ENCODE measurements around the gene MOBP. TPM values are rescaled to one million over a fixed set of nuclear protein-coding genes. Genes with fewer than 3 reads are reported as not detected.

The MOBP gene
- total and polyA plus RNA-seq, 7 donors, result 0.01 to 0.09 TPM; not detected in 5

GRCh38 chr3:39423436-39423970 is 44.0 kb upstream of the MOBP start:
- ATAC-seq, result no peak
- 73 to 79% (median 77%) methylated on average over 1 of the region's 1 CpG for WGBS, 3 donors

DNA sequence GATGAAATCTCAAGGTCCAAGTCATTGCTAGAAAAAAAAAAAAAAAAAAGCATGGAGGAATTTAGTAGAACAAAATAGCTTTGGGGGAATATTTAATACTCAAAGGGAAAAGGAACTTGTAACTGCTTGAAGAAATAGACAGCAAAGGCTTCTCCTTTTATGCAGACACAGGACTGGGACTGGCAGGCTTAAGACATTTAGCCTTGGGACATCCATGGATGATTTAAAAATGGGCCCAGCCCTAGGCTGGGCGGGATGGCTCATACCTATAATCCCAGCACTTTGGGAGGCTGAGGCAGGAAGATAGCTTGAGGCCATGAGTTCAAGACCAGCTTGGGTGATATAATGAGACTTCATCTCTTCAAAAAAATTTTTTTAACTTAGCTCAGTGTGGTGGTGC is 41.2 kb upstream of the MOBP start:
- H3K36me3 ChIP-seq (ENCODE audit: insufficient read depth in 1 of 2, low read depth in 1 of 2), result no peaks in the 10 kb centered on the region
- 0 to 82% (median 53%) methylated on average over 1 of the region's 1 CpG for WGBS, 3 donors
- peaks cover 0 to 2% (median 0%) of the 10 kb centered on the region in 3 donors for H3K27me3 ChIP-seq (ENCODE audit: insufficient read depth in 3 of 3, low read length in 2 of 3)
- no peaks in the 10 kb centered on the region for H3K9me3 ChIP-seq
- H3K27ac ChIP-seq, result no peak overlapping the region
- ATAC-seq, result no peak
- TF ChIP-seq, protein P1, sequence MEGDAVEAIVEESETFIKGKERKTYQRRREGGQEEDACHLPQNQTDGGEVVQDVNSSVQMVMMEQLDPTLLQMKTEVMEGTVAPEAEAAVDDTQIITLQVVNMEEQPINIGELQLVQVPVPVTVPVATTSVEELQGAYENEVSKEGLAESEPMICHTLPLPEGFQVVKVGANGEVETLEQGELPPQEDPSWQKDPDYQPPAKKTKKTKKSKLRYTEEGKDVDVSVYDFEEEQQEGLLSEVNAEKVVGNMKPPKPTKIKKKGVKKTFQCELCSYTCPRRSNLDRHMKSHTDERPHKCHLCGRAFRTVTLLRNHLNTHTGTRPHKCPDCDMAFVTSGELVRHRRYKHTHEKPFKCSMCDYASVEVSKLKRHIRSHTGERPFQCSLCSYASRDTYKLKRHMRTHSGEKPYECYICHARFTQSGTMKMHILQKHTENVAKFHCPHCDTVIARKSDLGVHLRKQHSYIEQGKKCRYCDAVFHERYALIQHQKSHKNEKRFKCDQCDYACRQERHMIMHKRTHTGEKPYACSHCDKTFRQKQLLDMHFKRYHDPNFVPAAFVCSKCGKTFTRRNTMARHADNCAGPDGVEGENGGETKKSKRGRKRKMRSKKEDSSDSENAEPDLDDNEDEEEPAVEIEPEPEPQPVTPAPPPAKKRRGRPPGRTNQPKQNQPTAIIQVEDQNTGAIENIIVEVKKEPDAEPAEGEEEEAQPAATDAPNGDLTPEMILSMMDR (IDR thresholded peaks at IDR 0.05), result no peak
- intact Hi-C loops (cut with DNase I), result no loop called here
- no peak overlapping the region for H3K4me3 ChIP-seq
- no peaks in the 10 kb centered on the region for H3K4me1 ChIP-seq
- no peak for DNase-seq

More at GRCh38 chr3:39423436-39423970, 44.0 kb upstream of the MOBP start:
- no peak overlapping the region for H3K27ac ChIP-seq
- no peaks in the 10 kb centered on the region for H3K27me3 ChIP-seq (ENCODE audit: insufficient read depth in 3 of 3, low read length in 2 of 3)
- no peaks in the 10 kb centered on the region for H3K9me3 ChIP-seq
- H3K4me3 ChIP-seq, result no peak overlapping the region
- TF ChIP-seq, protein P1 (IDR thresholded peaks at IDR 0.05), result no peak
- intact Hi-C loops (cut with DNase I), result no loop called here
- no peaks in the 10 kb centered on the region for H3K4me1 ChIP-seq
- no peak for DNase-seq
- no peaks in the 10 kb centered on the region for H3K36me3 ChIP-seq (ENCODE audit: insufficient read depth in 1 of 2, low read depth in 1 of 2)

GRCh38 chr3:39427506-39427905 is 40.0 kb upstream of the MOBP start:
- H3K27ac ChIP-seq, result no peak overlapping the region
- intact Hi-C loops (cut with DNase I), result no loop called here
- no peak for DNase-seq
- ATAC-seq, result no peak
- no peak overlapping the region for H3K4me3 ChIP-seq
- TF ChIP-seq, protein P1 (IDR thresholded peaks at IDR 0.05), result no peak
- peaks cover 0 to 2% (median 0%) of the 10 kb centered on the region in 3 donors for H3K27me3 ChIP-seq (ENCODE audit: insufficient read depth in 3 of 3, low read length in 2 of 3)
- no peaks in the 10 kb centered on the region for H3K36me3 ChIP-seq (ENCODE audit: insufficient read depth in 1 of 2, low read depth in 1 of 2)
- no peaks in the 10 kb centered on the region for H3K4me1 ChIP-seq
- H3K9me3 ChIP-seq, result no peaks in the 10 kb centered on the region
- 77 to 88% (median 83%) methylated on average over 1 of the region's 1 CpG for WGBS, 3 donors

DNA sequence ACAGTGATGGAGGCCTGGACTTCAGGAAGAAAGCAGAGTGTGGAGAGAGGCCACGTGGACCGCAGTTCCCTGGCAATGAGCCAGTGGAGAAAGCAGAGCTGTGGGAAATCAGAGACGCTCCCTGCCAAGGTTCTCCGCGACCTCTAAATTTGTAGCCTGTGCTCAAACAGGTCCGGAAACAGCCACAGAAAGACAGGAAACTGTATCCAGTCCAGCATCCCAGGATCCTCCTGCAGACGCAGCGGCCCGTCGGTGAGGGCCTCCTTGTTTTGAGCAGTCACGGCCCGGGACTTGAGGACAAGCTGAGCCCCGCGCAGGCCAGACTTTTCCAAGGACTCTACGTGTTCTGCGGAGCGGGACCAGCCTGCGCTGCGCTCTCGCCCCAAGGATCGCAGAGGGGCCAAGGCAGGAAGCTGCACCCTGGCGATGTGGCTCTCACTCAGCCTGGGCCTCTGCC is 38.7 kb upstream of the MOBP start:
- intact Hi-C loops (cut with DNase I), result no loop called here
- H3K36me3 ChIP-seq (ENCODE audit: insufficient read depth in 1 of 2, low read depth in 1 of 2), result no peaks in the 10 kb centered on the region
- TF ChIP-seq, protein P1 (IDR thresholded peaks at IDR 0.05), result no peak
- 44 to 56% (median 47%) methylated on average over 22 of the region's 22 CpGs for WGBS, 3 donors
- peak in 2 of 4 donors; percentile 14 to 42 for ATAC-seq
- no peak overlapping the region for H3K27ac ChIP-seq
- H3K4me3 ChIP-seq, result no peak overlapping the region
- H3K9me3 ChIP-seq, result no peaks in the 10 kb centered on the region
- H3K27me3 ChIP-seq (ENCODE audit: insufficient read depth in 3 of 3, low read length in 2 of 3), result peaks cover 0 to 2% (median 0%) of the 10 kb centered on the region in 3 donors
- H3K4me1 ChIP-seq, result no peaks in the 10 kb centered on the region
- no peak for DNase-seq

GRCh38 chr3:39429466-39429865 is 38.0 kb upstream of the MOBP start:
- TF ChIP-seq, protein P1 (IDR thresholded peaks at IDR 0.05), result no peak
- Histone ChIP-seq H3K4me3 (no peak overlapping the region), H3K27ac (no peak overlapping the region), H3K4me1 (no peaks in the 10 kb centered on the region), H3K9me3 (no peaks in the 10 kb centered on the region), H3K27me3 (ENCODE audit: insufficient read depth in 3 of 3, low read length in 2 of 3) (peaks cover 0 to 2% (median 0%) of the 10 kb centered on the region in 3 donors), H3K36me3 (ENCODE audit: insufficient read depth in 1 of 2, low read depth in 1 of 2) (no peaks in the 10 kb centered on the region)
- intact Hi-C loops (cut with DNase I), result no loop called here
- DNase-seq (no peak), ATAC-seq (no peak)
- WGBS, 3 donors, result 90 to 92% (median 91%) methylated on average over 11 of the region's 11 CpGs
